ENCODE data around the gene SAYSD1. TPM values are rescaled to one million over a fixed set of nuclear protein-coding genes. Genes with fewer than 3 reads are reported as not detected.

Gene SAYSD1
- total and polyA plus RNA-seq, 2 experiments from 2014 or later = 16.9 to 23.4 TPM

DNA sequence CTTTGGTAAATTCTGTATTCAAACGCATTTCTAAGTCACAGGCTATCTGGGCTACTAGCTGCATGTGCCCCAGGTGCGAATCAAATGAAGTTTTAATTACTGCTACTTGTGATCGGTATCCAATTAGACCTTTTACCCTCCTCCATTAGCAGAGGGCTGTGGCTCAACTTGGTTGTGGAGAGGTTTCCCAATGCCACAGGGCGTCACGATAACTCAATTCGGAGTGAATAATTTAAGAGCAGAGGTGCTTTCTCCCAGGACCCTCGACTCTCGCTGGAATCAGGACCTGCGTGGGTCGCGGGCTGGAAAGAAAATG, 640 bp downstream of the SAYSD1 start:
- no peaks in the 10 kb centered on the region for H3K36me3 ChIP-seq (replicated peaks; ENCODE audit: insufficient read depth, low read depth)
- peak overlapping the region; percentile 77 for H3K4me2 ChIP-seq
- 1% methylated on average over 11 of the region's 11 CpGs for WGBS (ENCODE audit: low lambda C conversion rate, missing lambda C conversion rate)
- DNase-seq (ENCODE audit: low spot score) = no peak
- no peaks in the 10 kb centered on the region for H4K20me1 ChIP-seq (ENCODE audit: insufficient read depth, poor library complexity, severe bottlenecking)
- H3K9me3 ChIP-seq (ENCODE audit: low read depth) = no peaks in the 10 kb centered on the region
- no peak for TF ChIP-seq EZH2 (IDR thresholded peaks at IDR 0.05; ENCODE audit: borderline replicate concordance)
- TF ChIP-seq EZH2phosphoT487 (IDR thresholded peaks at IDR 0.05; ENCODE audit: low read depth, severe bottlenecking, unreplicated experiment) = no peak
- no peak for TF ChIP-seq CTCF (IDR thresholded peaks at IDR 0.05; ENCODE audit: poor library complexity)
- peaks cover 15% of the 10 kb centered on the region for H3K4me1 ChIP-seq (ENCODE audit: insufficient read depth)
- H2AFZ ChIP-seq = peak overlapping the region; percentile 98
- H3K4me3 ChIP-seq = peak overlapping the region; percentile 79
- no peaks in the 10 kb centered on the region for H3K27me3 ChIP-seq
- H3K9me2 ChIP-seq (replicated peaks; ENCODE audit: insufficient read depth) = no peaks in the 10 kb centered on the region
- H3K27ac ChIP-seq = peak overlapping the region; percentile 98
- H3K79me2 ChIP-seq = peaks cover 24% of the 10 kb centered on the region

GRCh38 chr6:39113788-39114187, 1.2 kb downstream of the SAYSD1 start:
- no peak for DNase-seq (ENCODE audit: low spot score)
- H3K79me2 ChIP-seq = peaks cover 24% of the 10 kb centered on the region
- no peaks in the 10 kb centered on the region for H3K27me3 ChIP-seq
- H3K9me3 ChIP-seq (ENCODE audit: low read depth) = no peaks in the 10 kb centered on the region
- no peaks in the 10 kb centered on the region for H4K20me1 ChIP-seq (ENCODE audit: insufficient read depth, poor library complexity, severe bottlenecking)
- no peaks in the 10 kb centered on the region for H3K36me3 ChIP-seq (replicated peaks; ENCODE audit: insufficient read depth, low read depth)
- no peaks in the 10 kb centered on the region for H3K9me2 ChIP-seq (replicated peaks; ENCODE audit: insufficient read depth)
- H3K4me3 ChIP-seq = peak overlapping the region; percentile 79
- WGBS (ENCODE audit: low lambda C conversion rate, missing lambda C conversion rate) = 94% methylated on average over 1 of the region's 1 CpG
- no peak overlapping the region for H2AFZ ChIP-seq
- peak overlapping the region; percentile 77 for H3K4me2 ChIP-seq
- peaks cover 16% of the 10 kb centered on the region for H3K4me1 ChIP-seq (ENCODE audit: insufficient read depth)
- no peak for TF ChIP-seq CTCF (IDR thresholded peaks at IDR 0.05; ENCODE audit: poor library complexity)
- TF ChIP-seq EZH2 (IDR thresholded peaks at IDR 0.05; ENCODE audit: borderline replicate concordance) = no peak
- TF ChIP-seq EZH2phosphoT487 (IDR thresholded peaks at IDR 0.05; ENCODE audit: low read depth, severe bottlenecking, unreplicated experiment) = no peak
- no peak overlapping the region for H3K27ac ChIP-seq

DNA sequence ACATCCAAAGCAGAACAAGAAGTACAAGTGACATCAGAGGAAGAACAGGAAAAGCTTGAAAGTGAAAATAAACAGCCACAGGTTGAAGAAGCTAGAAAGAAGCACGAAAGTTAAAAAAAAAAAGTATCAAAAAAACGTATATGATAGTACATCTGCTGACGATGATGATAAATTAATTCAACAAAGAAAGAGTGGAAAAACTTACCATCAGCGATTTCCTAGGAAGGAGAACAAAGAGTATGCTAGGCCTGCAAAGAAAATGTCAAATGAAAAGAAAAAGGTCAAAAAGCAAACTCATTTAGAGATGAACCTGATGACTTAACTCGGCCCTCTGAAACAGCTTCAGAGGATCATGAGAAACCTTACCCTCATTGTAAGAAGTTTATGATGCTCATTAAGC, 3.7 kb downstream of the SAYSD1 start:
- H3K27me3 ChIP-seq = no peaks in the 10 kb centered on the region
- H3K9me2 ChIP-seq (replicated peaks; ENCODE audit: insufficient read depth) = no peaks in the 10 kb centered on the region
- no peaks in the 10 kb centered on the region for H4K20me1 ChIP-seq (ENCODE audit: insufficient read depth, poor library complexity, severe bottlenecking)
- no peak overlapping the region for H3K4me2 ChIP-seq
- DNase-seq (ENCODE audit: low spot score) = no peak
- no peaks in the 10 kb centered on the region for H3K36me3 ChIP-seq (replicated peaks; ENCODE audit: insufficient read depth, low read depth)
- TF ChIP-seq CTCF (IDR thresholded peaks at IDR 0.05; ENCODE audit: poor library complexity) (no peak), EZH2phosphoT487 (IDR thresholded peaks at IDR 0.05; ENCODE audit: low read depth, severe bottlenecking, unreplicated experiment) (no peak), EZH2 (IDR thresholded peaks at IDR 0.05; ENCODE audit: borderline replicate concordance) (no peak)
- no peak overlapping the region for H2AFZ ChIP-seq
- no peak overlapping the region for H3K4me3 ChIP-seq
- H3K27ac ChIP-seq = no peak overlapping the region
- no peaks in the 10 kb centered on the region for H3K9me3 ChIP-seq (ENCODE audit: low read depth)
- H3K4me1 ChIP-seq (ENCODE audit: insufficient read depth) = peaks cover 26% of the 10 kb centered on the region
- peaks cover 31% of the 10 kb centered on the region for H3K79me2 ChIP-seq
- 87% methylated on average over 5 of the region's 5 CpGs for WGBS (ENCODE audit: low lambda C conversion rate, missing lambda C conversion rate)

All from hepatocyte (in vitro differentiated cells).